ENCODE measurements around the gene KCTD1.

The KCTD1 gene

DNA sequence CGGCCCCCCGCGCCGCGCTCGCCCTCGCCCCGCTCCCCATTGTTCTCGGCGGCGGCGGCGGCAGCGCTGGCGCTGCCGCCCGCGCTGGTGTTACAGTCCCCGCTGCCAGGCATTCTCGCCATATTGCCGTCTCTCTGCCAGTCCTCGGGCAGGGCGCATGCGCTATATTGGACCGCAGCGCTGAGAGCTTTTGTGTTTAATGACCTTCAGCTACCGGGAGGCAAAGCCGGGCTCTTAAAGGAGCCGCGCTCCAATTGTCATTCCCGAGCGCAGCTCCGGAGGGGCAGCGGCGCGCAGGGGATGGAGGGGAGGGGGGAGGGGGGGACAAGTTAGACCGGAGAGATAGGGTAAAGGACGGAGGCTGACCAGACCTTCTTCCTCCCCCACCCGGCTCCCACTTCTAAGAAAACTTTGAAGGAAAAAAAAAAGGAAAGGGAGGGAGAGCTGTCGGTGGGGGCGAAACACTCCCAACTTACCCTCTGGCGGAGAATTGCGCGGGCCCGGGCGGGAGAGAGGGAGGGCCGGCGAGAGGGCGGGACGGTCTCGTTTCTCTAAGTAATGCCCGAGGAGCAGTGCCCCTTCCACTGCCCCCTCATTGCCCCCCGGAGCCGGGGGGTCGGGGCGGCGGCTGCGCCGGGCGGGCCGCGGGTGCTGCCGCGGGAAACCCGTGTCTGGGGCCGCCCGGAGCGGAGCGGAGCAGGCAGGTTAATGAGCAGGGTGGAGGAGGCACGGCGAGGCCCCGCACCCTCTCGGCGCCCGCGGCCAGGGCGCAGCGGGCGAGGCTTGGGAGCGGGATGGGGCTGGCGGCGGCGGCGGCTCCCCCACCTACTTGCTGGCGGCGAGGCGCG, at the start of gene KCTD1:
Gene KCTD1, minus strand, starts transcription at position 139 of the 848 bp plus-strand sequence. Its CDS starts 17 bp downstream, at position 122.
- DNase-seq: peak; percentile 73

- DNase-seq: no peak
Measured at GRCh38 chr18:26593365-26594320, 45.3 kb upstream of the KCTD1 start.

DNA sequence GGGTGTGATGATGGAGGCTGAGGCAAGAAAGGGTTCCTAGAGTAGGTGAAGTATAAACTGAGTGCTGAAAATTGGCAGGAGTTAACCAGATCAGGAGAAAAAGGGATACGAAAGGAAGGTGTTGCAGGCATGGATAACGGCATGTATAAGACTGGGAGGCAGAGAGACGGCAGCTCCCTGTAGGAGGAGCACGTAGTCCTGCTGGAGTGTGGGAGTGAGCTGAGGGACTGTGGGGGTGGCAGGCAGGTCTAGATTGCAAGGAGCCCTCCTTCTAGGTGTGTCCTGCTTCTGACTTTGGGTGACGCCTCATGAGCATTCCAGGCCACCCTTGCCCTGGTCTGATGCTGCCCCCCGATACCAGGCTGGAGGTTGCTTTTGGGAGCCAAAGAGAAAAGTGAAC, 36.4 kb upstream of the KCTD1 start:
- DNase-seq: no peak

- DNase-seq: no peak
Measured at GRCh38 chr18:26579941-26580618, 31.7 kb upstream of the KCTD1 start.

DNA sequence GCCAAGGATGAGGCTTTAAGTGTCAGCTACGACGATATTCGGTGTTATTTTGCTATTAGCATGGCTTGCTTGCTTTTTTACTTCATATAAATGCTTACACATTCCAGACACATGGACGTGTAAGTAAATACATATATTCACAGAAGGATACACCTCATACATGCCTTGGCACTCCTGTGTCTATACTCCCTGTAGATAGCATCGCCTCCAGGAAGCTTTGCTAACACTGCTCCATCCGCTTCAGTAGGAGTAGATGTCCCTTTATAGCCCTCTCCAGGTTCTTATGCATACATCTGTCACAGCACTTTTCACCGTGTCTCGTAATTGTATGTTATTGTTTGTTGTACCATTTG, 27.5 kb upstream of the KCTD1 start:
- DNase-seq: no peak

DNA sequence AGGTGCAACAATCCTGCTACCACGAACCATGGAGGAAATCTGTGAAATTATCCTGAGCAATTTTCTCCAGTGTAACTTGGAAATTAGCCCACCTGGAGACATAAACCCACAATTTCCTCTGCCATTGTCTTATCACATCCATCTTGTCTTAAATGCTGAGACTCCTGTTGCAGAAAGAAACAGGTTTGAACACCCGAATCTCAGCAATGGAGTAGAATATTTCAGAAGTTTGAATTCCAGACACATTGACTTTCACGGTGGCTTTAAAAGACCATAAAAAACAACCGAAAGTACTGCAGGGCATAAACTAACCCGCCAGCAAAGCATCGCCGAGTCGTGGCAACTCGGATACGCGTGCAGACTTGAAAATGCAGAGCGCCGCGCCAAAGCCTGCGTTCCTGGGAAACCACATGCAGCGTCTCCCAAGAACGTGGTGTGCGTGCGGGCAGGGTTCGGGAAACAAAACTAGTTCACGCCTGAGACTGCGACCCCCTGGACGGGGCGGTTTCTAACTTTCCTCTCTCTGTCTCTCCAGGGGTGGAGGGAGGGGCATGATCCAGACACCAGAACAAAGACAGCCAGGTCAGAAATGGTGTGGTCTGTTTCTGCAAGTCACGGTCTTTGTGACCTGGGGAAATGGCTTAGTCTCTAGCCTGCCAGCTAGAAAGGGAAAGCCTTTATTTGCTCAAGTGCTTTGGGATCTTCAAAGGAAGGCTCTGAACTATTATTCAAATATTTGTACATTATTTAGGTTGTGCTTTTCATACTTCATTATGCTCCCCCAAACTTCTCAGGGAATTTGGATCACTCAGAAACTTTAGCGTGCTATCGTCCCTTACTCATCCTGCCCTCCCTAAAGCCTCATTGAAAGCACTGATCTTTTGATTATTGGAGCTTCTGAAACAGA, 26.9 kb upstream of the KCTD1 start:
- DNase-seq: peak; percentile 35

DNA sequence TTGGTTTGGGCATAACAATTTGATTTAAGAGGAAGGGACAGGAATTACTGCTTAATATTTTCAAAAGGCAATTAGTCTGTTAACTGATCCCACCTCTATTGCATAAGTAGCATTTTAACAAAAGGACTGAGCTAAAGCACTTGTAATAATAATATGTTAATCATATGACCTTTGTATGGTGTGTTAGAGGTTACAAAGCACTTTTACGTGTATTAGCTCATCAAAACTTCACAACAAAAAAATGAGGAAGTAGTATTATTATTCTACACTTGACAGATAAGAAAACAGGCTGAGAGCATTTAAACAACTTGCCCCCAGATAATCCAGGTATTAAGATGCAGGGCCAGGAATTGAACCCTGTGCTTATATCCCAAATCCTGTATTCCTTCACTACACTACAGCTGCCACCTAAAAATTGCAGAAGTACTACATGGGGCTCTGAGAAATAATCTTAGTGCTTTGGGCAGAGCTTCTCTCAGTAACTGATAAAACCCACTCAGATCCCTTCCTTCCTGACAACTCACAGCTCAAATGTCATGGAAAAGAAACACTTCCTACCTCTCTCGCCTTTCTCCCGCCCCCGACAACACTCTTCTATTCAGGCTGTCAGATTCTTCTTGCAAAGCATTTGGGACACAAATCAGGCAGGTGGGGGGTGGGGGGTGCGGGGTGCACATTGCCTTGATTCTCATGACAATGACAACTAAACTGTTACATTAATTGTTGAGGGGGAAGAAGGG, 20.7 kb upstream of the KCTD1 start:
- no peak for DNase-seq

- DNase-seq: no peak
Measured at GRCh38 chr18:26568513-26568912, 20.2 kb upstream of the KCTD1 start.

DNA sequence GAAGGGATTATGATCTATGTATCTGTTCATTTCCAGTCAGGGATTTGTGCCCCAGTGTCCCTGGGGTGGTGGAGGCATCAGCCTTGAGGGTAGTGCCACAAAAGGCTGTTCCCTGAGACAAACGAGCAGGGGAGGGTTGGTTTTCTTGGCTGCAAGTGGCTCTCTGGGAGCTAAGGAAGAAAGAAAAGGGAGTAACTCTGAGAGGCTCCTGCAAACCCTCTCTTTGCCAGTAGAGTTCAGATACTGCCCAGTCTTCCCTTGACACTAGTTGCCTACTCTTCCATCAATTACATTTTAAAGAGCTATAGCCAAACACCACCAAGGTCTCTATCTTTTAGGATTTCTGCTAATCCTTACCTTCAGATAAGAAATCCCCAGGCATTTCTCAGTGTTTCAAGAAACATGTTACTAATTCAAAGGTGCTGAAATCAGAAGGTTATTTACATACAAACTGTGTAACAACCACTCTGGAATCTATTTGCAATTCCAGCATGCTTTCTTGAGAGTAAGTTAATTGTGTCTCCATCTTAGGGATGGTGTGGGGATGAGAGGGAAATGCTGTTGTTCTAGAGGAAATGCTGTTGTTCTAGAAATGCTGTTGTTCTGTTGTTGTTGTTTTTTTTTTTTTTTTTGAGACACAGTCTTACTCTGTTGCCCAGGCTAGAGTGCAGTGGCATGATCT, 18.7 kb upstream of the KCTD1 start:
- DNase-seq: no peak

DNA sequence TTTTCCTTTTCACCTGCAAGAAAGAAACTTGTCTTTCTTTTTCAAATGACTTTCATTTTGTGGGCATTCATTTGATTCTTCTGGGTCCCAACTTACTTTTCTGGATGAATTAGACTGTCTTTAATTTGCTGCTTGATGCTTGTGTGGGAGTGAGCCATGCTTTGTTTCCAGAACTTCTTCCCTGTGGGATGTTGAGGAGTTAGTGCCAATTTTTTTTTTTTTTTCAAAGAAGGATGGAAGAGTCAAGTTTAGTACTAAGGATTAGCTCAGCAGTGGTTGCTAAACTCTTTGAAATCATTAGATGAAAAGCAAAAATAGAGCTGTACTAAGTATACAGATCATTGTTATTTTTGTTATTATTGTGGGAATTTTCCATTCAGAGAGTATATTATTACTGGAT, 17.2 kb upstream of the KCTD1 start:
- no peak for DNase-seq

- no peak for DNase-seq
Measured at GRCh38 chr18:26563024-26563423, 14.7 kb upstream of the KCTD1 start.

DNA sequence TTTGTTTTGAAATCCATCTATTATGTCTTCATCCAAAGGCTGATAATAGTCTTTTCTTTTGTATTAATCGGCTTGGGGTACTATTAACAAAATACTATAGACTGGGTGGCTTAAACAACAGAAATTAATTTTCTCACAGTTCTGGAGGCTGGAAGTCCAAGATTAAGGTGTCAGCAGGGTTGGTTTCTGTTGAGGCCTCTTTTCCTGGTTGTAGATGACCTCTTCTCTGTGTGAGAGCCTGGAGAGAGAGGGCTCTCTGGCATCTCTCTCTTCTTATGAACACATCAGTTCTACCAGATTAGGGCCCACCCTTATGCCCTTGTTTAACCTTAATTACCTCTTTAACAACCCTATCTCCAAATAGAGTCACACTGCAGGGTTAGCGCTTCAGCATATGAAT, 14.2 kb upstream of the KCTD1 start:
- no peak for DNase-seq

DNA sequence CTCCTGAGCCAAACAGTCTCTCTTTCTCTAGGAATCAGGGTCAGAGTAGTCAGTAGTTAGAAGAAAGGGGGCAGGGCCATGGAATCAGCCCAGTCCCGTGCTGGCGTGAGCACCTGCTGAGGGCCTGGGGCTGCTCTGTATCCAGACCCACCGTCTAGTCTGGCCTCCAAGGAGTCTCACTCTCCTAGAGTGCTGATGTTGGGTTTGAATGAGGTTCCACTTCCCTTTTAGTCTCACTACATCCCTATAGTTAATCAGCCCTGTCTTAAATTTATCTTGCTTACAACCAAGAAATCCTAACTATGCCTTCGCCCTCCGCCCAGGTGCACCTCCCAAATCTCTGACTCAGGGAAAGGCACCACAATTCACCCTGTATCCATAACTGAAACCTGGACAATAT, 13.4 kb upstream of the KCTD1 start:
- DNase-seq: no peak

- no peak for DNase-seq
Measured at GRCh38 chr18:26556573-26556972, 8.2 kb upstream of the KCTD1 start.

- no peak for DNase-seq
Measured at GRCh38 chr18:26555804-26556553, 7.6 kb upstream of the KCTD1 start.

- DNase-seq: no peak
Measured at GRCh38 chr18:26553943-26554342, 5.6 kb upstream of the KCTD1 start.

GRCh38 chr18:26551695-26552081, 3.3 kb upstream of the KCTD1 start:
- DNase-seq: no peak

DNA sequence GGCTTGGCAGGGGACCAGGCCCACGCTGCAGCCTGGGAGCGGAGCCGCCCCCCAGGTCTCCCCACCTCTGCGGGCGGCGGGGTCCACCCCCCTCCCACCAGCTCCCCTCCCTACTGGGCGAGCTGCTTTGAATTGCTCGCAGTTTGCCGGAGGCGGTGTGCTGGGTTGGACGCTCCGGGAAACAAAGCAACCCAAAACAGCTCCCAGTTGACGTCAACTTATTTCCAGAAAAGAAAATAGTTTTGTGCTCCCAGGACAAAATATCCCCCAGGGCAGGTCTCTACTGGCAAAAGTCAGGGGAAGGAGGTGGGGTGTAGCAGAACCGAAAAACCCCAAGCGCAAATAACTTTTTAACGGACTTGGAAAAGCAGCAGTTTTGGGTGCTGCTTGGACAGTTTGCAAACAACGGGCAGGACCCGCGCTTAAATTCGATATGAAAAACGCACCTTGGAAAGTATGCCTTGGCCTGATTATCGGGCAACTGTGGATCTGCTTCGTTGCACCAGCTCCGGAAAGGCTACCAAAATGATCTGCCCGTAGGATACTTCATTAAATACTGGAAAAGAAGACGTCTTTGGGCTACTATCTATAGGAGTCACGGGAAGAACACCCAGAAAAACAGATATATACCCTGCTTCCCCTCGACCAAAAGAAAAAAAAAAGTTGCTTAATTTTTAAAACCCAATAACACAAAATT, 2.8 kb upstream of the KCTD1 start:
- no peak for DNase-seq
